Activated naive CD4-positive, alpha-beta T cell (primary cell): ENCODE results near the gene PHLDA2.

Experiments
- DNase-seq, 4 experiments: peaks; one replicate each; lab custom pipeline; 2025; lab: John Stamatoyannopoulos, UW

Gene PHLDA2

GRCh38 chr11:2881981-2882375, 47.2 kb downstream of the PHLDA2 start:
- DNase-seq, result no peak

- DNase-seq, result no peak
Observed at GRCh38 chr11:2881076-2881980, 47.9 kb downstream of the PHLDA2 start.

DNA sequence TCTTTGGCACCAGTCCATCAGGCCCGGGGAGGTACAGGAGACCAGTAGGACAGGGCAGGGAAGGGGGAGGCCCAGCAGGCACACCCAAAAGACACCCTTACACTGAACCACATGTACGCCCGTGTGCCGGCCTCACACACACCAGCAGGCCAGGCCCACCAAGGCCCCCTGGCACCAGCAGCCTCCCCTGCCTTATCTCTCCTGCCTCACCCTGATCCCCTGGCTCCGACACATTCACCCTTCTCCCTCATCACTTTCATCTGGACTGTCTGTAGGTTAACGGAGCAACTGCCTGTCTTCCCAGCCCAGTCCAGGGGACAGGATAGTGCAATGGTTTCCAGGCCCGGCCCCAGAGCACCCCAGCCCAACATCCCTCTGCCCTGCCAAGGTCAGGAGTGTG, 48.6 kb downstream of the PHLDA2 start:
- no peak for DNase-seq

GRCh38 chr11:2878782-2879181, 50.4 kb downstream of the PHLDA2 start:
- DNase-seq, result no peak
